ENCODE results near the gene CCDC154.

Gene CCDC154

DNA sequence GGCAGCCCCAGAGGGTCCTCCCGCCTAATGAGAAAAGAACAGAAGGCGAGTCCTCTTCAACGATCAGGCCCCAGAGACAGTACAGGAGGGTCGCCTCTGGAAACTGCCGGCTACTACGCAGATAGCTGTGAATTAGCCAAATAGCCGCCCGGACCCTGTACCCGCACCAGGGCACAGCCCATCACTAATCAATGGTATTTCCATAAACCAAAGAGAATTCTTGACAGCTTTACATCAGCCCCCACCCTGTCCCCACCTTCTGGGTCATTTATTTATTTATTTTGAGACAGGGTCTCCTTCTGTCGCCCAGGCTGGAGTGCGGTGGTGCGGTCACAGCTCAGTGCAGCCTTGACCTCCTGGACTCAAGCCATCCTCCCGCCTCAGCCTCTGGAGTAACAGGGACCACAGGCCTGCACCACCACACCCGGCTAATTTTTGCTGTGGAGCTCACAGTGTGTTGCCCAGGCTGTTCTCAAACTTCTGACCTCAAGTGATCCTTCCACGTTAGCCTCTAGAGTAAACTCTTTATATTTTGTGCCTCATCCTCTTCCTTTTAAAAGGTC is 31.3 kb upstream of the CCDC154 start:
- TF ChIP-seq, protein P1, sequence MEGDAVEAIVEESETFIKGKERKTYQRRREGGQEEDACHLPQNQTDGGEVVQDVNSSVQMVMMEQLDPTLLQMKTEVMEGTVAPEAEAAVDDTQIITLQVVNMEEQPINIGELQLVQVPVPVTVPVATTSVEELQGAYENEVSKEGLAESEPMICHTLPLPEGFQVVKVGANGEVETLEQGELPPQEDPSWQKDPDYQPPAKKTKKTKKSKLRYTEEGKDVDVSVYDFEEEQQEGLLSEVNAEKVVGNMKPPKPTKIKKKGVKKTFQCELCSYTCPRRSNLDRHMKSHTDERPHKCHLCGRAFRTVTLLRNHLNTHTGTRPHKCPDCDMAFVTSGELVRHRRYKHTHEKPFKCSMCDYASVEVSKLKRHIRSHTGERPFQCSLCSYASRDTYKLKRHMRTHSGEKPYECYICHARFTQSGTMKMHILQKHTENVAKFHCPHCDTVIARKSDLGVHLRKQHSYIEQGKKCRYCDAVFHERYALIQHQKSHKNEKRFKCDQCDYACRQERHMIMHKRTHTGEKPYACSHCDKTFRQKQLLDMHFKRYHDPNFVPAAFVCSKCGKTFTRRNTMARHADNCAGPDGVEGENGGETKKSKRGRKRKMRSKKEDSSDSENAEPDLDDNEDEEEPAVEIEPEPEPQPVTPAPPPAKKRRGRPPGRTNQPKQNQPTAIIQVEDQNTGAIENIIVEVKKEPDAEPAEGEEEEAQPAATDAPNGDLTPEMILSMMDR (IDR thresholded peaks at IDR 0.05; ENCODE audit: poor library complexity, severe bottlenecking) = no peak
- Histone ChIP-seq H3K4me1 (ENCODE audit: insufficient read depth, poor library complexity, severe bottlenecking) (no peaks in the 10 kb centered on the region), H3K27me3 (ENCODE audit: insufficient read depth, poor library complexity, severe bottlenecking) (no peaks in the 10 kb centered on the region), H3K36me3 (ENCODE audit: low read depth) (no peaks in the 10 kb centered on the region), H3K27ac (ENCODE audit: poor library complexity, severe bottlenecking) (peak overlapping the region; percentile 30), H3K9me3 (ENCODE audit: severe bottlenecking) (peaks cover 3% of the 10 kb centered on the region), H3K4me3 (ENCODE audit: severe bottlenecking) (peak overlapping the region; percentile 71)
- DNase-seq (ENCODE audit: low spot score) = no peak
- no peak; the same call in 2 of the 3 replicates for ATAC-seq (ENCODE audit: low read depth)

DNA sequence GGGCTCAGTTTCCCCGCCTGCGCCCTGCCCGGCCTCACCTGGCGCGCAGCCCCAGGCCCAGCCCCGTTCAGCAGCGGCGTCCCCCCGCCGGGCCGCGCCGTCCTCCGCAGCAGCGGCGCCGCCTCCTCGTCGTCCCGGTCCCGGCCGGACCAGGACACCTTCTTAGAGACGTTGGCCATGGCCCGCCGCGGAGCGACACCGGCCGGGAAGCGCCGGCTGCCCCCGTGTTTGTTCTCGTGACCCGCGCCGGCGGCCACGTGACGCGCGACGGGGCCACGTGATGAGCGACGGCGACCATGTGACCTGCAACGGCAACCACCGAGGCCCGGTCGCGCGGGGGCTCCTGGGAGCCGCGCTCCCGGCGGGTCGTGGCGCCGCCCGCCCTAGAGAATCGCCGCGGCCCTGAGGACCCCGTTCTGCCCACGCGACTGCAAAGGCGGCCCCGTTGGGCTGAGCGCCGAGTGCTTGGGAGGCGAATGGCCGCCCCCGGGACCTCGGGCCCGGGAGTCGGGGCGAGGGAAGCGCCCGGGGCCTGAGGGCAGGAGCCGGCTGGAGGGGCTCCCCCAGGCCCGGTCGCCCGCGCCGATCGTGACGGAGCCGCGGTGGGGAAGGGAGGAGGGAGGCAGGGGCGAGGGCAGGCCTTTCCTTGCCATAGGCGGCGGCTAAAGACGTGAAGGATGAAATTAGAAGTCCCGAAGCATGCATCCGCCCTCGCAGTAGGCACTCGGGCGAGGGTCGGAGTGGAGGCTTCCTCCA is 30.6 kb upstream of the CCDC154 start, which contains the start of gene CLCN7:
Gene CLCN7, minus strand, starts transcription at position 233 of the 756 bp plus-strand sequence. Its CDS starts 54 bp downstream, at position 179.
- H3K9me3 ChIP-seq (ENCODE audit: severe bottlenecking) = peaks cover 3% of the 10 kb centered on the region
- H3K27me3 ChIP-seq (ENCODE audit: insufficient read depth, poor library complexity, severe bottlenecking) = no peaks in the 10 kb centered on the region
- DNase-seq (ENCODE audit: low spot score) (peak; percentile 81), ATAC-seq (ENCODE audit: low read depth) (peak; percentile 66)
- TF ChIP-seq, protein P1 (IDR thresholded peaks at IDR 0.05; ENCODE audit: poor library complexity, severe bottlenecking) = no peak
- H3K27ac ChIP-seq (ENCODE audit: poor library complexity, severe bottlenecking) = peak within 1 kb of the TSS; percentile 30
- H3K4me3 ChIP-seq (ENCODE audit: severe bottlenecking) = peak within 1 kb of the TSS; percentile 71
- H3K4me1 ChIP-seq (ENCODE audit: insufficient read depth, poor library complexity, severe bottlenecking) = no peaks in the 10 kb centered on the region
- H3K36me3 ChIP-seq (ENCODE audit: low read depth) = no peaks in the 10 kb centered on the region

DNA sequence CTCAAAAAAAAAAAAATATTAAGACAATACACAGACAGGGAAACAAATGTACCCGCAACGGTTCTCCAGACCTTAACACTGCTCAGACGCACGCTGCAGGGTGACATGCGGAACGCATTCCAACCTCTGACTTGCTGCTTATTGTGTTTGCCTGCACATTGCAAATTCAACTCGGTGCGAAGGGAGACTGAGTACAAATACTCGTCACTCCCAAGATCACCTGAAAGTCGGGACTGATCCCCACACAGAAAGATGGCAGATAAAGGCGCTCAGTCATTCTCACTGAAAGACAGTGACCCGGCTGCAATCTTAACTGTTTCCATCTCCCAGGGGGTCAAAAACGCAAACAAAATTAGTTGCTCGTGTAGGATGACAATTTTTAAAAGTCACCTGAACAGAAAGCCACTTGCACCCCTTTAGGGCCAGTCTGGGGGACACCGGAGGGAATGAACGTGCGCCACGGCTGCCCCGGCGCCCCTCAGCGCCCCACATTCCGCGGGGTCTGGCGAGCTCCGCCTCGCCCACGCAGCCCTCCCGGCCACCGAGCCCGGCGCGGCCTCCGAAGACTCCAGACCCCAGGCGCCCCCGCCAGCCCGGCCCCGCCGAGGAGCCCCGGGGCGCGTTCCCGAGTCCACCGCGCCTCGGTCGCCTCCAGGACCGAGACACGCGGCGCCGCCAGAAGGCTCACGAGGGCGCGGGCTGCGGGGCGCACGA is 29.9 kb upstream of the CCDC154 start:
- peak overlapping the region; percentile 30 for H3K27ac ChIP-seq (ENCODE audit: poor library complexity, severe bottlenecking)
- no peak for ATAC-seq (ENCODE audit: low read depth)
- H3K4me3 ChIP-seq (ENCODE audit: severe bottlenecking) = peak overlapping the region; percentile 71
- TF ChIP-seq, protein P1 (IDR thresholded peaks at IDR 0.05; ENCODE audit: poor library complexity, severe bottlenecking) = no peak
- no peaks in the 10 kb centered on the region for H3K27me3 ChIP-seq (ENCODE audit: insufficient read depth, poor library complexity, severe bottlenecking)
- peaks cover 3% of the 10 kb centered on the region for H3K9me3 ChIP-seq (ENCODE audit: severe bottlenecking)
- H3K36me3 ChIP-seq (ENCODE audit: low read depth) = no peaks in the 10 kb centered on the region
- H3K4me1 ChIP-seq (ENCODE audit: insufficient read depth, poor library complexity, severe bottlenecking) = no peaks in the 10 kb centered on the region
- DNase-seq (ENCODE audit: low spot score) = no peak

DNA sequence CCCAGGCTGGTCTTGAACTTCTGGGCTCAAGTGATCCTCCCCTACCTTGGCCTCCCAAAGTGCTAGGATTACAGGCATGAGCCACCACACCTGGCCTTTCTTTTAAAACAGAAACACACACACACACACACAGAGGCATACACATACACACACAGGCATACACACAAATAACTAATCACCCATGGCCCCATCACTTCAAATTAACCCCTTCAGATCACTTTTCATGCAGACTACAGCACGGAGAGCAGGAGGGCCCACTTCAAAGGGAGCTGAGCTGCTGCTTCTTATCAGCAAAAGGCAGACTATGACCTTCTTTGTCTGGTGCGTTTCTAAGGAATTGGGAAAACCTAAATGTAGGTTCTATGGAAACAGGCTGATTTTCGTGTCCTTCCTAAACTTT is 28.6 kb upstream of the CCDC154 start:
- no peak for DNase-seq (ENCODE audit: low spot score)

More for the DNA sequence above, 28.6 kb upstream of the CCDC154 start:
- TF ChIP-seq, protein P1 (IDR thresholded peaks at IDR 0.05; ENCODE audit: poor library complexity, severe bottlenecking) = no peak
- peaks cover 3% of the 10 kb centered on the region for H3K9me3 ChIP-seq (ENCODE audit: severe bottlenecking)
- H3K4me3 ChIP-seq (ENCODE audit: severe bottlenecking) = no peak overlapping the region
- H3K4me1 ChIP-seq (ENCODE audit: insufficient read depth, poor library complexity, severe bottlenecking) = no peaks in the 10 kb centered on the region
- no peaks in the 10 kb centered on the region for H3K27me3 ChIP-seq (ENCODE audit: insufficient read depth, poor library complexity, severe bottlenecking)
- no peak overlapping the region for H3K27ac ChIP-seq (ENCODE audit: poor library complexity, severe bottlenecking)
- H3K36me3 ChIP-seq (ENCODE audit: low read depth) = no peaks in the 10 kb centered on the region
- ATAC-seq (ENCODE audit: low read depth) = no peak
